PC-9 (cell line): Measurements from ENCODE around the gene TTK. TPM values are rescaled to one million over a fixed set of nuclear protein-coding genes. Genes with fewer than 3 reads are reported as not detected.

Experiments used
- BruUV-seq: library from RNA; stranded (reverse); fragments of 400-500 nt; replicated peaks from 2 replicates; lab custom pipeline; 2021; lab: Mats Ljungman, UMichigan
- CTCF ChIA-PET: fragments of 300-600 bp; sonication (Branson Sonifier 250); formaldehyde crosslinking; loops from one replicate; lab custom pipeline; 2022; ENCODE audit warnings: antibody characterized with exemption; lab: Charles Lee
- POLR2A ChIA-PET: fragments of 300-600 bp; sonication (Branson Sonifier 250); formaldehyde crosslinking; loops from one replicate; lab custom pipeline; 2022; ENCODE audit warnings: antibody characterized with exemption; ENCODE audit not compliant: unreplicated experiment; lab: Charles Lee
- DNase-seq, 2 experiments: peaks; one replicate each; pipeline versions ENCODE4 v3.0.0 to v3.0.0-alpha.2; 2015 to 2022; ENCODE audit warnings: mixed read lengths in 1 of 2
- H2AFZ ChIP-seq: fragments of 200-600 bp; sonication (generic); 2 replicates; pipeline ENCODE4 v1.8.1; 2017; ENCODE audit warnings: antibody characterized with exemption
- H3F3A ChIP-seq: fragments of 200-600 bp; sonication (generic); 2 replicates; pipeline ENCODE4 v1.8.1; 2017; ENCODE audit warnings: antibody characterized with exemption, mild to moderate bottlenecking, low read depth; ENCODE audit not compliant: insufficient read depth
- H3K27ac ChIP-seq: fragments of 200-600 bp; sonication (generic); 2 replicates; pipeline ENCODE4 v1.6.1; 2016; ENCODE audit warnings: mixed run types
- H3K27me3 ChIP-seq: fragments of 200-600 bp; sonication (generic); 2 replicates; pipeline ENCODE4 v1.6.1; 2016; ENCODE audit warnings: low read depth, mixed run types; ENCODE audit not compliant: insufficient read depth
- H3K36me3 ChIP-seq: fragments of 200-600 bp; sonication (generic); 2 replicates; pipeline ENCODE4 v1.6.1; 2016; ENCODE audit warnings: low read depth, mixed run types
- H3K4me1 ChIP-seq: fragments of 200-600 bp; sonication (generic); replicated peaks from 2 replicates; pipeline ENCODE4 v1.6.1; 2016; ENCODE audit warnings: mixed run types; ENCODE audit not compliant: insufficient read depth
- H3K4me2 ChIP-seq: fragments of 200-600 bp; sonication (generic); 2 replicates; pipeline ENCODE4 v1.6.1; 2017; ENCODE audit warnings: mixed run types
- H3K4me3 ChIP-seq: fragments of 200-600 bp; sonication (generic); 2 replicates; pipeline ENCODE4 v1.6.1; 2016; ENCODE audit warnings: mixed run types
- H3K79me2 ChIP-seq: fragments of 200-600 bp; sonication (generic); 2 replicates; pipeline ENCODE4 v1.6.1; 2017; ENCODE audit warnings: low read depth, mixed run types
- H3K9me2 ChIP-seq: fragments of 200-600 bp; sonication (generic); 2 replicates; pipeline ENCODE4 v1.8.1; 2017; ENCODE audit warnings: mild to moderate bottlenecking; ENCODE audit not compliant: insufficient read depth
- H3K9me3 ChIP-seq: fragments of 200-600 bp; sonication (generic); 2 replicates; pipeline ENCODE4 v1.8.1; 2016; ENCODE audit warnings: low read depth; ENCODE audit not compliant: insufficient read depth
- H4K20me1 ChIP-seq: fragments of 200-600 bp; sonication (generic); 2 replicates; pipeline ENCODE4 v1.8.1; 2017; ENCODE audit not compliant: insufficient read depth
- CTCF ChIP-seq: fragments of 200-600 bp; sonication (generic); conservative IDR thresholded peaks from 2 replicates; pipeline ENCODE4 v1.6.1; 2017; ENCODE audit warnings: mixed run types, antibody characterized with exemption, mild to moderate bottlenecking, moderate library complexity
- EZH2 ChIP-seq: fragments of 200-600 bp; sonication (generic); IDR thresholded peaks from 2 replicates; pipeline ENCODE4 v1.8.0; 2017; ENCODE audit warnings: antibody characterized with exemption, low read depth
- intact Hi-C: fragments of 100-400 bp; cut with micrococcal nuclease; formaldehyde crosslinking; loops from one replicate; pipeline ENCODE4 v1.10.0; 2022; ENCODE audit not compliant: unreplicated experiment
- total RNA-seq: library from RNA; stranded (reverse); gene quantifications from 2 replicates; pipeline ENCODE4 v1.2.3, GENCODE V29; 2021

Gene TTK
- total RNA-seq, 1 experiment from 2014 or later: 40.3 TPM

GRCh38 chr6:80021591-80021990 is 17.1 kb downstream of the TTK start:
- no peaks in the 10 kb centered on the region for H3K27me3 ChIP-seq
- no peak overlapping the region for H2AFZ ChIP-seq
- TF ChIP-seq EZH2 (no peak), CTCF (no peak)
- H3K4me1 ChIP-seq: no peaks in the 10 kb centered on the region
- ChIA-PET CTCF (no interaction called here), POLR2A (no interaction called here)
- H3K36me3 ChIP-seq: peaks cover 8% of the 10 kb centered on the region; the same call in 1 of the 2 replicates
- H3K4me2 ChIP-seq: no peak overlapping the region
- no peak overlapping the region for H3K4me3 ChIP-seq
- DNase-seq: no peak
- no TSS peak for BruUV-seq
- no peaks in the 10 kb centered on the region for H4K20me1 ChIP-seq
- H3F3A ChIP-seq: no peaks in the 10 kb centered on the region
- no peaks in the 10 kb centered on the region for H3K9me2 ChIP-seq
- H3K27ac ChIP-seq: no peak overlapping the region
- H3K79me2 ChIP-seq: no peaks in the 10 kb centered on the region
- H3K9me3 ChIP-seq: no peaks in the 10 kb centered on the region
- intact Hi-C loops: no loop called here

GRCh38 chr6:80022803-80023202 is 18.4 kb downstream of the TTK start:
- Histone ChIP-seq H3K4me2 (no peak overlapping the region), H2AFZ (no peak overlapping the region), H4K20me1 (no peaks in the 10 kb centered on the region), H3K9me2 (no peaks in the 10 kb centered on the region), H3K36me3 (peaks cover 8% of the 10 kb centered on the region; the same call in 1 of the 2 replicates), H3K27ac (no peak overlapping the region), H3F3A (no peaks in the 10 kb centered on the region), H3K4me1 (no peaks in the 10 kb centered on the region), H3K4me3 (no peak overlapping the region), H3K79me2 (no peaks in the 10 kb centered on the region), H3K9me3 (no peaks in the 10 kb centered on the region), H3K27me3 (no peaks in the 10 kb centered on the region)
- no peak for TF ChIP-seq CTCF
- TF ChIP-seq EZH2: no peak
- CTCF ChIA-PET: no interaction called here
- no TSS peak for BruUV-seq
- POLR2A ChIA-PET: no interaction called here
- intact Hi-C loops: no loop called here
- no peak for DNase-seq

- BruUV-seq: no TSS peak
- peaks cover 7% of the 10 kb centered on the region; the same call in 1 of the 2 replicates for H3K36me3 ChIP-seq
Measured at GRCh38 chr6:80028589-80028988, 24.1 kb downstream of the TTK start.

More at GRCh38 chr6:80028589-80028988, 24.1 kb downstream of the TTK start:
- intact Hi-C loops: no loop called here
- Histone ChIP-seq H2AFZ (no peak overlapping the region), H3K4me3 (no peak overlapping the region), H3K27me3 (no peaks in the 10 kb centered on the region), H3K4me1 (no peaks in the 10 kb centered on the region), H3F3A (no peaks in the 10 kb centered on the region), H3K9me2 (no peaks in the 10 kb centered on the region), H3K4me2 (no peak overlapping the region), H3K27ac (no peak overlapping the region), H4K20me1 (no peaks in the 10 kb centered on the region), H3K79me2 (no peaks in the 10 kb centered on the region), H3K9me3 (no peaks in the 10 kb centered on the region)
- TF ChIP-seq EZH2 (no peak), CTCF (no peak)
- no peak for DNase-seq
- ChIA-PET CTCF (no interaction called here), POLR2A (no interaction called here)
